ENCODE data around the gene PC. TPM values are rescaled to one million over a fixed set of nuclear protein-coding genes. Genes with fewer than 3 reads are reported as not detected.
"Not testable (repeated sequence)": the region's sequence is repeated elsewhere in the genome, so short reads cannot be mapped to it uniquely, and the experiment has no call there.

Gene PC
- total RNA-seq, 1 donor from 2014 or later: 49.1 TPM

DNA sequence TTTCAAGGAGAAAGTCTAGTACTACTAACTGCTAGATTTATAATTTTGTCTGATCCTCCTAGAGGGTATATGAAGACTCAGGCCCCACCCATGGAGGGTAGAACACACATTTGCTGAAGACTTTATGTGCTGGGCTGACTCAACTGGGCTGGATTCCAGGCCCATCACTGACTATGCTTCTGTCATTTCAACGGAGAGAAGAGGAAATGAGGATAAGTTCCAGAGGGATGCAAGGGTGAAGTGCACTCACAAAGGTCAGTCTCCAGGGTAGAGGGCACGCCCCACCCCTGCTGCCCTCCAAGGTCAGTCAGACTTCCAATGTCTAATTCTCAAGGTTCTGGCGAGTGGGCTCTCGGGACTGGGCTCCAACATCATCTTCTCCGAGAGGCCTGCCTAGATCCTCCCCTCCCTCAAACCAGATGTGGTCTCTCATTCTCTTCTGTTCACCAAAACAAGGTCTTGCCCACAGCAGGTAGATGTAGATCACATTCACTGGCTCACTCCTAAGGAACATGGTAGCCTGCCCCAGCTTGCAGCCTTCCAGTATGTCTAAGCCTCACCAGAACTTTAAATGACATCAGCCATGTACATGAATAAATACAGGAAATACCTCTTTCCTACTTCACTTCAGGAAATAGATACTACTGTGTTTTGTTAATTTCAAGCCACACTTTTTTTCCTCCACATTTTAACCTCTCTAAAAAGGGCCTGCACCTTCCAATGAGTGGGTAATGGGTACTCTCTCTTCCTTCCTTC, 9.7 kb upstream of the PC start:
- H3K4me3 Mint-ChIP-seq (ENCODE audit: unreplicated experiment): no peak overlapping the region
- H3K27ac Mint-ChIP-seq (ENCODE audit: unreplicated experiment): peak overlapping the region; percentile 66
- DNase-seq (ENCODE audit: extremely low spot score, unreplicated experiment): no peak
- peaks cover 41% of the 10 kb centered on the region for H3K4me1 Mint-ChIP-seq (ENCODE audit: unreplicated experiment)
- TF ChIP-seq, protein P1, sequence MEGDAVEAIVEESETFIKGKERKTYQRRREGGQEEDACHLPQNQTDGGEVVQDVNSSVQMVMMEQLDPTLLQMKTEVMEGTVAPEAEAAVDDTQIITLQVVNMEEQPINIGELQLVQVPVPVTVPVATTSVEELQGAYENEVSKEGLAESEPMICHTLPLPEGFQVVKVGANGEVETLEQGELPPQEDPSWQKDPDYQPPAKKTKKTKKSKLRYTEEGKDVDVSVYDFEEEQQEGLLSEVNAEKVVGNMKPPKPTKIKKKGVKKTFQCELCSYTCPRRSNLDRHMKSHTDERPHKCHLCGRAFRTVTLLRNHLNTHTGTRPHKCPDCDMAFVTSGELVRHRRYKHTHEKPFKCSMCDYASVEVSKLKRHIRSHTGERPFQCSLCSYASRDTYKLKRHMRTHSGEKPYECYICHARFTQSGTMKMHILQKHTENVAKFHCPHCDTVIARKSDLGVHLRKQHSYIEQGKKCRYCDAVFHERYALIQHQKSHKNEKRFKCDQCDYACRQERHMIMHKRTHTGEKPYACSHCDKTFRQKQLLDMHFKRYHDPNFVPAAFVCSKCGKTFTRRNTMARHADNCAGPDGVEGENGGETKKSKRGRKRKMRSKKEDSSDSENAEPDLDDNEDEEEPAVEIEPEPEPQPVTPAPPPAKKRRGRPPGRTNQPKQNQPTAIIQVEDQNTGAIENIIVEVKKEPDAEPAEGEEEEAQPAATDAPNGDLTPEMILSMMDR (IDR thresholded peaks at IDR 0.05): no peak
- no peaks in the 10 kb centered on the region for H3K9me3 Mint-ChIP-seq (ENCODE audit: unreplicated experiment)
- H3K36me3 Mint-ChIP-seq (ENCODE audit: unreplicated experiment): no peaks in the 10 kb centered on the region
- H3K27me3 Mint-ChIP-seq (ENCODE audit: unreplicated experiment): no peaks in the 10 kb centered on the region

GRCh38 chr11:66966351-66966750, 8.2 kb upstream of the PC start:
- TF ChIP-seq, protein P1 (IDR thresholded peaks at IDR 0.05): no peak
- H3K27me3 Mint-ChIP-seq (ENCODE audit: unreplicated experiment): no peaks in the 10 kb centered on the region
- peaks cover 35% of the 10 kb centered on the region for H3K4me1 Mint-ChIP-seq (ENCODE audit: unreplicated experiment)
- no peak overlapping the region for H3K4me3 Mint-ChIP-seq (ENCODE audit: unreplicated experiment)
- no peaks in the 10 kb centered on the region for H3K36me3 Mint-ChIP-seq (ENCODE audit: unreplicated experiment)
- DNase-seq (ENCODE audit: extremely low spot score, unreplicated experiment): no peak
- no peaks in the 10 kb centered on the region for H3K9me3 Mint-ChIP-seq (ENCODE audit: unreplicated experiment)
- H3K27ac Mint-ChIP-seq (ENCODE audit: unreplicated experiment): no peak overlapping the region

DNA sequence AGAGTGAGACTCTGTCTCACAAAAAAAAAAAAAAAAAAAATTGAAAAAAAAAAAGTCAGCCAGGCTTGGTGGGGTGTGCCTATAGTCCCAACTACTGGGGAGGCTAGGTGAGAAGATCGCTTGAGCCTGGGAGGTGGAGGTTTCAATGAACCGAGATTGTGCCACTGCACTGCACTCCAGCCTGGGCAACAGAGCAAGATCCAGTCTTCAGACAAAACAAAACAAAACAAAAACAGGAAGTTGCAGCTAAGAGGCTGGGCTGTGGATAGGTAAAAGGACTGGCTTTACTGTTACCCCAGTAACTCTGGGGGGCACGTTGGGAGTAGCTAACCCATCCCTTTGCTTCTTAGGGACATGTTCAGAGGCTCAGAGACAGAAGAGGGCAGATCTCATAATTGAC, 6.3 kb upstream of the PC start:
- Mint-ChIP-seq H3K4me1 (ENCODE audit: unreplicated experiment) (peaks cover 17% of the 10 kb centered on the region), H3K27me3 (ENCODE audit: unreplicated experiment) (no peaks in the 10 kb centered on the region), H3K4me3 (ENCODE audit: unreplicated experiment) (no peak overlapping the region), H3K36me3 (ENCODE audit: unreplicated experiment) (no peaks in the 10 kb centered on the region), H3K27ac (ENCODE audit: unreplicated experiment) (no peak overlapping the region), H3K9me3 (ENCODE audit: unreplicated experiment) (no peaks in the 10 kb centered on the region)
- TF ChIP-seq, protein P1 (IDR thresholded peaks at IDR 0.05): no peak
- DNase-seq (ENCODE audit: extremely low spot score, unreplicated experiment): no peak

DNA sequence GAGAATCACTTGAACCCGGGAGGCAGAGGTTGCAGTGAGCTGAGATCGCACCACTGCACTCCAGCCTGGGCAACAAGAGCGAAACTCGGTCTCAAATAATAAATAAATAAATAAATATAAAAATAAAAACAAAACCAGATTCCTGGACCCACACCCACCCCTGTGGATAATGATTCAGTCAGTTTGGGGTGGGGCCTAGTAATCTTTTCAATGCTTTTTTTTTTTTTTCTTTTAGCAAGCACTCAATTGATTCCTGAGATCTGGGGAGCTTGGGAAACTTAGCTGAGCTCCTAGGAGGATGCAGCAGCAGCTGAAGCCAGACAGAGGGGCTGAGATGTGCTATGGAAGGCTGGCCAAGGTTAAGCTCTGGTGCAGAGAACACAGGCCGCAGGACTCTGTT, 4.6 kb upstream of the PC start:
- no peaks in the 10 kb centered on the region for H3K27me3 Mint-ChIP-seq (ENCODE audit: unreplicated experiment)
- no peaks in the 10 kb centered on the region for H3K36me3 Mint-ChIP-seq (ENCODE audit: unreplicated experiment)
- H3K9me3 Mint-ChIP-seq (ENCODE audit: unreplicated experiment): no peaks in the 10 kb centered on the region
- TF ChIP-seq, protein P1 (IDR thresholded peaks at IDR 0.05): no peak
- no peak overlapping the region for H3K4me3 Mint-ChIP-seq (ENCODE audit: unreplicated experiment)
- peaks cover 17% of the 10 kb centered on the region for H3K4me1 Mint-ChIP-seq (ENCODE audit: unreplicated experiment)
- no peak for DNase-seq (ENCODE audit: extremely low spot score, unreplicated experiment)
- no peak overlapping the region for H3K27ac Mint-ChIP-seq (ENCODE audit: unreplicated experiment)

- Mint-ChIP-seq H3K4me3 (ENCODE audit: unreplicated experiment) (no peak overlapping the region), H3K9me3 (ENCODE audit: unreplicated experiment) (no peaks in the 10 kb centered on the region), H3K27ac (ENCODE audit: unreplicated experiment) (no peak overlapping the region), H3K4me1 (ENCODE audit: unreplicated experiment) (peaks cover 18% of the 10 kb centered on the region), H3K36me3 (ENCODE audit: unreplicated experiment) (no peaks in the 10 kb centered on the region), H3K27me3 (ENCODE audit: unreplicated experiment) (no peaks in the 10 kb centered on the region)
- DNase-seq (ENCODE audit: extremely low spot score, unreplicated experiment): no peak
- TF ChIP-seq, protein P1 (IDR thresholded peaks at IDR 0.05): no peak
Measured at GRCh38 chr11:66962247-66962646, 4.1 kb upstream of the PC start.

DNA sequence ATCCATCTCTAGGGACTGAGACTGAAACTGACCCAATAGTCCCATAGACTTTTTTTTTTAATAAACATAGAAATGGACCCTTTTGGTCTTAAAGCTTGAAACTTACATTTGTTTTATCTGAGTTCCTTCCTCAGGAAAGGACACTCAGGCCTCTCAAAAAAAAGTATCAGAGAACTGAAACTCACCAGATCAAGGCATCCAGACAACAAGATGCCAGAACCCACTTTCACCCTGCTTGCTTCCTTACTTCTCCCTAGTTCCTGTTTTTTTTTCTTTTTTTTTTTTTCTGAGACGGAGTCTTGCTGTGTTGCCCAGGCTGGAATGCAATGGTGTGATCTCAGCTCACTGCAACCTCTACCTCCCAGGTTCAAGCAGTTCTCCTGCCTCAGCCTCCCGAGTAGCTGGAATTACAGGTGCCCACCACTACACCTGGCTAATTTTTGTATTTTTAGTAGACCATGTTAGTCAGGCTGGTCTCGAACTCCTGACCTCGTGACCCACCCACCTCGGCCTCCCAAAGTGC, 3.6 kb upstream of the PC start:
- not testable (repeated sequence) for H3K36me3 Mint-ChIP-seq (ENCODE audit: unreplicated experiment); H3K9me3 Mint-ChIP-seq (ENCODE audit: unreplicated experiment); H3K4me3 Mint-ChIP-seq (ENCODE audit: unreplicated experiment); H3K27me3 Mint-ChIP-seq (ENCODE audit: unreplicated experiment); H3K27ac Mint-ChIP-seq (ENCODE audit: unreplicated experiment); DNase-seq (ENCODE audit: extremely low spot score, unreplicated experiment)
- H3K4me1 Mint-ChIP-seq (ENCODE audit: unreplicated experiment): peaks cover 23% of the 10 kb centered on the region

Measured in osteocyte (in vitro differentiated cells).